HCT116 (cell line): ENCODE results near the gene SLC22A7.

Experiments
- CTCF ChIP-seq, 3 experiments: fragments of 200-600 bp in 1 of 3; sonication (generic) in 1 of 3; IDR thresholded peaks in 2 of 3; conservative IDR thresholded peaks in 1 of 3; 2 replicates each; pipeline ENCODE4 v1.5.1; 2012 to 2017; ENCODE audit warnings: low read depth in 2 of 3, low read length in 2 of 3, antibody characterized with exemption in 1 of 3, borderline replicate concordance in 1 of 3, control low read depth in 1 of 3, mild to moderate bottlenecking in 1 of 3, mixed read lengths in 1 of 3, mixed run types in 1 of 3, moderate library complexity in 1 of 3; ENCODE audit not compliant: insufficient read depth in 1 of 3
- FOSL1 ChIP-seq: IDR thresholded peaks from 2 replicates; pipeline ENCODE4 v1.6.1; 2012; ENCODE audit warnings: low read depth
- POLR2A ChIP-seq: IDR thresholded peaks from 2 replicates; pipeline ENCODE4 v1.7.0; 2011; ENCODE audit warnings: borderline replicate concordance; ENCODE audit not compliant: insufficient read depth, insufficient read length; ENCODE audit errors: extremely low read depth
- YY1 ChIP-seq: IDR thresholded peaks from 2 replicates; pipeline ENCODE4 v1.6.1; 2011; ENCODE audit warnings: low read length, low read depth, moderate library complexity, mild to moderate bottlenecking; ENCODE audit not compliant: insufficient replicate concordance; ENCODE audit errors: extremely low read depth
- ZNF274 ChIP-seq: fragments of 200-500 bp; sonication (Bioruptor generic); IDR thresholded peaks from 2 replicates; pipeline ENCODE4 v1.6.1; 2014; ENCODE audit warnings: mild to moderate bottlenecking, low read depth, low read length, inconsistent platforms
- TF ChIP-seq, protein P1 (sequence below): IDR thresholded peaks from 2 replicates; pipeline ENCODE4 v1.6.1; 2012; ENCODE audit warnings: low read depth

- TF ChIP-seq CTCF (IDR thresholded peaks at IDR 0.05 in 2 of 3, conservative IDR thresholded peaks at IDR 0.05 in 1 of 3; ENCODE audit: borderline replicate concordance in 1 of 3, insufficient read depth in 1 of 3, low read depth in 2 of 3, low read length in 2 of 3) (no peak), POLR2A (no peak), ZNF274 (no peak), FOSL1 (no peak), YY1 (no peak)
- TF ChIP-seq, protein P1, sequence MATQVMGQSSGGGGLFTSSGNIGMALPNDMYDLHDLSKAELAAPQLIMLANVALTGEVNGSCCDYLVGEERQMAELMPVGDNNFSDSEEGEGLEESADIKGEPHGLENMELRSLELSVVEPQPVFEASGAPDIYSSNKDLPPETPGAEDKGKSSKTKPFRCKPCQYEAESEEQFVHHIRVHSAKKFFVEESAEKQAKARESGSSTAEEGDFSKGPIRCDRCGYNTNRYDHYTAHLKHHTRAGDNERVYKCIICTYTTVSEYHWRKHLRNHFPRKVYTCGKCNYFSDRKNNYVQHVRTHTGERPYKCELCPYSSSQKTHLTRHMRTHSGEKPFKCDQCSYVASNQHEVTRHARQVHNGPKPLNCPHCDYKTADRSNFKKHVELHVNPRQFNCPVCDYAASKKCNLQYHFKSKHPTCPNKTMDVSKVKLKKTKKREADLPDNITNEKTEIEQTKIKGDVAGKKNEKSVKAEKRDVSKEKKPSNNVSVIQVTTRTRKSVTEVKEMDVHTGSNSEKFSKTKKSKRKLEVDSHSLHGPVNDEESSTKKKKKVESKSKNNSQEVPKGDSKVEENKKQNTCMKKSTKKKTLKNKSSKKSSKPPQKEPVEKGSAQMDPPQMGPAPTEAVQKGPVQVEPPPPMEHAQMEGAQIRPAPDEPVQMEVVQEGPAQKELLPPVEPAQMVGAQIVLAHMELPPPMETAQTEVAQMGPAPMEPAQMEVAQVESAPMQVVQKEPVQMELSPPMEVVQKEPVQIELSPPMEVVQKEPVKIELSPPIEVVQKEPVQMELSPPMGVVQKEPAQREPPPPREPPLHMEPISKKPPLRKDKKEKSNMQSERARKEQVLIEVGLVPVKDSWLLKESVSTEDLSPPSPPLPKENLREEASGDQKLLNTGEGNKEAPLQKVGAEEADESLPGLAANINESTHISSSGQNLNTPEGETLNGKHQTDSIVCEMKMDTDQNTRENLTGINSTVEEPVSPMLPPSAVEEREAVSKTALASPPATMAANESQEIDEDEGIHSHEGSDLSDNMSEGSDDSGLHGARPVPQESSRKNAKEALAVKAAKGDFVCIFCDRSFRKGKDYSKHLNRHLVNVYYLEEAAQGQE, result no peak
Observed at GRCh38 chr6:43310134-43310533, 12.1 kb downstream of the SLC22A7 start.
